CD4-positive, alpha-beta memory T cell (primary cell): ENCODE measurements around the gene DBT. TPM values are rescaled to one million over a fixed set of nuclear protein-coding genes. Genes with fewer than 3 reads are reported as not detected.

ENCODE experiments used
- CTCF ChIA-PET: fragments of 350-600 bp; sonication (Branson Sonifier 250); formaldehyde crosslinking; loops from one replicate; lab custom pipeline; 2021; ENCODE audit warnings: inconsistent platforms; ENCODE audit not compliant: partially characterized antibody; lab: Charles Lee
- POLR2A ChIA-PET: fragments of 350-600 bp; sonication (Branson Sonifier 250); formaldehyde crosslinking; loops from one replicate; lab custom pipeline; 2021; ENCODE audit not compliant: partially characterized antibody; lab: Charles Lee
- DNase-seq, 5 donors: peaks; one replicate each; pipeline versions ENCODE4 v3.0.0 to v3.0.0-alpha.2; 2020 to 2022; ENCODE audit warnings: mixed read lengths in 1 of 5
- H3K27ac ChIP-seq: one replicate; pipeline ENCODE4 v1.7.0; 2013; ENCODE audit warnings: low read depth, low read length
- H3K27me3 ChIP-seq: 2 replicates; pipeline ENCODE4 v1.7.0; 2013; ENCODE audit warnings: mild to moderate bottlenecking, low read length, moderate library complexity; ENCODE audit not compliant: insufficient read depth
- H3K36me3 ChIP-seq: 2 replicates; pipeline ENCODE4 v1.7.0; 2013; ENCODE audit warnings: mild to moderate bottlenecking, low read length, moderate library complexity; ENCODE audit not compliant: insufficient read depth
- H3K4me1 ChIP-seq: 2 replicates; pipeline ENCODE4 v1.7.0; 2013; ENCODE audit warnings: mild to moderate bottlenecking, low read length, moderate library complexity; ENCODE audit not compliant: insufficient read depth
- H3K4me3 ChIP-seq, 2 donors: one replicate each; pipeline ENCODE4 v1.7.0; 2013; ENCODE audit warnings: low read length in 2 of 2, mild to moderate bottlenecking in 1 of 2
- H3K9me3 ChIP-seq, 2 donors: one replicate each; pipeline ENCODE4 v1.7.0; 2013; ENCODE audit warnings: low read length in 2 of 2, control low read depth in 1 of 2; ENCODE audit not compliant: control insufficient read depth in 1 of 2
- H3K27ac Mint-ChIP-seq, 7 donors: one replicate each; pipeline ENCODE4 v1.8.0; 2020 to 2021; ENCODE audit warnings: mixed read lengths in 7 of 7, mild to moderate bottlenecking in 6 of 7, inconsistent platforms in 3 of 7, moderate library complexity in 3 of 7
- H3K27me3 Mint-ChIP-seq, 2 donors: one replicate each; pipeline ENCODE4 v1.8.0; 2020 to 2021; ENCODE audit warnings: mixed read lengths in 2 of 2
- H3K36me3 Mint-ChIP-seq, 2 donors: one replicate each; pipeline ENCODE4 v1.8.0; 2020 to 2021; ENCODE audit warnings: mixed read lengths in 2 of 2, inconsistent platforms in 1 of 2, mild to moderate bottlenecking in 1 of 2
- H3K4me1 Mint-ChIP-seq, 4 donors: one replicate each; pipeline ENCODE4 v1.8.0; 2020 to 2021; ENCODE audit warnings: mixed read lengths in 4 of 4, mild to moderate bottlenecking in 1 of 4
- H3K4me3 Mint-ChIP-seq, 8 donors: one replicate each; pipeline ENCODE4 v1.8.0; 2020 to 2021; ENCODE audit warnings: mixed read lengths in 8 of 8, mild to moderate bottlenecking in 7 of 8, moderate library complexity in 6 of 8, inconsistent platforms in 3 of 8
- H3K9me3 Mint-ChIP-seq, 8 donors: one replicate each; pipeline ENCODE4 v1.8.0; 2020 to 2021; ENCODE audit warnings: mixed read lengths in 8 of 8, mild to moderate bottlenecking in 5 of 8, inconsistent platforms in 3 of 8, moderate library complexity in 1 of 8
- intact Hi-C: fragments of 100-400 bp; cut with micrococcal nuclease; formaldehyde crosslinking; loops from one replicate; pipeline ENCODE4 v1.15.1; 2023
- polyA plus RNA-seq, 2 donors: library from polyadenylated mRNA; unstranded; fragments of 300-500 nt; fragmentation: Illumina TruSeq; gene quantifications; one replicate each; pipeline ENCODE4 v1.2.3, GENCODE V29; 2021
- total RNA-seq, 2 experiments: library from RNA; stranded (reverse); gene quantifications; one replicate each; pipeline ENCODE4 v1.2.3, GENCODE V29; 2021

Gene DBT
- total and polyA plus RNA-seq, 4 experiments from 2014 or later = 2.1 to 16.8 (median 11.3) TPM

DNA sequence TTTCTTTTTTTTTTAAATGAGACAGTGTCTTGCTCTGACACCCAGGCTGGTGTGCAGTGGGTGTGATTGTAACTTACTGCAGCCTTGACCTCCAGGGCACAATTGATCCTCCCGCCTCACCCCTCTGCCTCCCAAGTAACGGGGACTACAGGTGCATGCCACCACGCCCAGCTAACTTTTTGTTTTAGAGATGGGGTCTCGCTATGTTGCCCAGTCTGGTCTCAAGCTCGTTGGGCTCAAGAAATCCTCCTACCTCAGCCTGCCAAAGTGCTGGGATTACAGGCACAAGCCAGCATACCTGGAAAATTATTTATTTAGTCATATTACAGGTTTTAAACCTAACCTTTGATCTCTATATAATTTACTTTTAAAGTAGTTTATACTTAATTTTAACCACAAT lies 84.9 kb downstream of the DBT start:
- peaks cover 0 to 2% (median 0%) of the 10 kb centered on the region in 8 donors for H3K9me3 Mint-ChIP-seq
- DNase-seq = no peak
- intact Hi-C loops = no loop called here
- Histone ChIP-seq H3K4me3 (no peak overlapping the region), H3K27ac (no peak overlapping the region), H3K36me3 (no peaks in the 10 kb centered on the region), H3K4me1 (no peaks in the 10 kb centered on the region), H3K27me3 (no peaks in the 10 kb centered on the region), H3K9me3 (no peaks in the 10 kb centered on the region)
- peaks cover 0 to 6% of the 10 kb centered on the region in 2 donors for H3K36me3 Mint-ChIP-seq
- ChIA-PET POLR2A (no interaction called here), CTCF (no interaction called here)
- H3K27ac Mint-ChIP-seq = no peak overlapping the region
- H3K27me3 Mint-ChIP-seq = peaks cover 1% of the 10 kb centered on the region in 2 donors
- no peaks in the 10 kb centered on the region for H3K4me1 Mint-ChIP-seq
- no peak overlapping the region for H3K4me3 Mint-ChIP-seq

DNA sequence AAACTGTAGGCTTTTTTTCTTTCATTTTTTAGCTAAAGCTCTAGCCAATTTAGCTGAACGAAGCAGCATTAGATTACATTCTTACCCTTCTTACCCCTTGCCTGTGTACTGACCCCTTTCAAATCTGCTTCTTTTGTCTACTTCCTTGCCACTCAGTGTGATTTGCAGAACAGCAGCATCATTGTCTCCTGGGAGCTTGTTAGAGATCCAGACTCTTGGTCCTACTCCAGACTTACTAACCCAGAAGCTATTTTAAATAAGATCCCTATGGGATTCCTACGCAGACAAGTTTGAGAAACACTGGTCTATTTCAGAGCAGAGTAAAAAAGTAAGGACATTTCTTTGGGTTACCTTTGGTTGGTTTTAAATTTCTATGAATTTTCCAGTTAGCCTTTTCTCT lies 85.4 kb downstream of the DBT start:
- Mint-ChIP-seq H3K27me3 (peaks cover 1% of the 10 kb centered on the region in 2 donors), H3K27ac (no peak overlapping the region), H3K4me3 (no peak overlapping the region), H3K4me1 (no peaks in the 10 kb centered on the region), H3K9me3 (peaks cover 0 to 2% (median 0%) of the 10 kb centered on the region in 8 donors), H3K36me3 (peaks cover 0 to 6% of the 10 kb centered on the region in 2 donors)
- ChIA-PET CTCF (no interaction called here), POLR2A (no interaction called here)
- H3K4me3 ChIP-seq = no peak overlapping the region
- no peaks in the 10 kb centered on the region for H3K4me1 ChIP-seq
- no peak for DNase-seq
- intact Hi-C loops = no loop called here
- no peaks in the 10 kb centered on the region for H3K27me3 ChIP-seq
- H3K27ac ChIP-seq = no peak overlapping the region
- H3K9me3 ChIP-seq = no peaks in the 10 kb centered on the region
- H3K36me3 ChIP-seq = no peaks in the 10 kb centered on the region

DNA sequence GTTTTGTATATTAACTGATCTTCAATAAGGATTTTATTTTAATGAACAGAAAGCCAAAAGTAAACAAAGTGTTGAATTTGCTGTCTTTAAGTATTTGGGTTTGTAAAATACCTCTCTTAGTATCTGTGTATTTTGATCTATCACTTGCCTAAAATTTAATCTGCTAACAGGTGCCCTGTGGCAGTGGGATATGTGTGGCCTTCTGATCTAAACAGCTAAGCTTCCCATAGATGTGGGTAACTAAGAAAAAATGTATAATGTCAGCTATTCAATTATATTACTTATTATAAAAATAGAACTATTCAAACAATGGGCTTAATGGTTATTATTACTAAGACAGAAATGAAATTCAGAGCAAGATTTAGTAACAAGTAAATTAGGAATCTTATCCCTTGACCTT lies 86.8 kb downstream of the DBT start:
- H3K27me3 Mint-ChIP-seq = peaks cover 0 to 1% of the 10 kb centered on the region in 2 donors
- POLR2A ChIA-PET = no interaction called here
- intact Hi-C loops = no loop called here
- Histone ChIP-seq H3K4me3 (no peak overlapping the region), H3K4me1 (no peaks in the 10 kb centered on the region), H3K36me3 (no peaks in the 10 kb centered on the region), H3K27me3 (no peaks in the 10 kb centered on the region), H3K27ac (no peak overlapping the region), H3K9me3 (no peaks in the 10 kb centered on the region)
- peaks cover 0 to 6% of the 10 kb centered on the region in 2 donors for H3K36me3 Mint-ChIP-seq
- H3K4me1 Mint-ChIP-seq = no peaks in the 10 kb centered on the region
- no peak for DNase-seq
- H3K27ac Mint-ChIP-seq = no peak overlapping the region
- H3K4me3 Mint-ChIP-seq = no peak overlapping the region
- peaks cover 0 to 2% (median 0%) of the 10 kb centered on the region in 8 donors for H3K9me3 Mint-ChIP-seq
- CTCF ChIA-PET = no interaction called here

DNA sequence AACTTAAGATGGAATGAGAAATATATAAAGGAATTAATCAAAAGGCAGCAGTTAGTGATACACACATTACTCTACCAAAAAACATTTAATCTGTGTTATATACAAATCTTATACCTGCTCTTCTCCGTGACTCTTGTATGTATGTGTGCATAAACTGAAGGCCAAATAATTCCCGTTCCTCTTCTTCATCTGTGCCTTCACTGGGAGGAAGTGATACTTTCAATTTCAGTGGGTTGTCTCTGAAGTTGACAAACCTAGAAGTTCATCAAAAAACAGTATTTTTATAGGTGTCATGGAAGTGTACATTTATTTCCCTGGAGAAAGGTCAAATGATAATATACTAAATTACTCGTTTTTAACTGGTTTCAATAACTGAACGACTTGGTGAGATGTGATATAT lies 97.4 kb downstream of the DBT start:
- Mint-ChIP-seq H3K9me3 (no peaks in the 10 kb centered on the region), H3K4me1 (peaks cover 6 to 8% (median 7%) of the 10 kb centered on the region in 4 donors), H3K27ac (peak overlapping the region in 5 of 7 donors; percentile 5 to 49 (median 22)), H3K4me3 (no peak overlapping the region), H3K36me3 (peaks cover 12 to 14% of the 10 kb centered on the region in 2 donors), H3K27me3 (no peaks in the 10 kb centered on the region)
- POLR2A ChIA-PET = interaction anchor here (1.0 kb wide), 1 partner anchor 101 kb away, joined by 3 read pairs; no protein-coding TSS in a partner anchor
- H3K4me1 ChIP-seq = peaks cover 7% of the 10 kb centered on the region
- H3K27me3 ChIP-seq = no peaks in the 10 kb centered on the region
- H3K4me3 ChIP-seq = no peak overlapping the region
- no peaks in the 10 kb centered on the region for H3K9me3 ChIP-seq
- intact Hi-C loops = no loop called here
- no peak overlapping the region for H3K27ac ChIP-seq
- peaks cover 9% of the 10 kb centered on the region for H3K36me3 ChIP-seq
- no peak for DNase-seq
- CTCF ChIA-PET = no interaction called here

DNA sequence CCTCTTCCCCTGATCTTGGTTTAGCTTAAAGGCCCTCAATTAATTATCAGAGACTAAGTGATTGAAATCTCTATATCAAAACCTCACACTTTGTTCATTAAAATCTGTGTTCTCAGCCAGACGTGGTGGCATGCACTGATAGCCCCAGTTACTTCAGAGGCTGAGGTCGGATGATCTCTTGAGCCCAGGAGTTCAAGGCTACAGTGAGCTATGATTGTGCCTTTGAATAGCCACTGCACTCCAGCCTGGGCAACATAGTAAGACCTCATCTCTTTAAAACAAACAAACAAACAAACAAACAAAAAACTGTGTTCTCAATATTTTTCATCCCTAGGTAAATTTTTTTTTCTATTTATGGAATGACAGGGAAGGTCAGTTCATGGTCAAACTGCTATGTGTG lies 98.0 kb downstream of the DBT start:
- peaks cover 7% of the 10 kb centered on the region for H3K4me1 ChIP-seq
- Mint-ChIP-seq H3K27ac (peak overlapping the region in 4 of 7 donors; percentile 20 to 49 (median 38)), H3K9me3 (no peaks in the 10 kb centered on the region), H3K27me3 (no peaks in the 10 kb centered on the region), H3K4me3 (no peak overlapping the region), H3K4me1 (peaks cover 6 to 8% (median 7%) of the 10 kb centered on the region in 4 donors), H3K36me3 (peaks cover 14 to 16% of the 10 kb centered on the region in 2 donors)
- H3K27ac ChIP-seq = no peak overlapping the region
- DNase-seq = no peak
- no peak overlapping the region for H3K4me3 ChIP-seq
- H3K27me3 ChIP-seq = no peaks in the 10 kb centered on the region
- intact Hi-C loops = no loop called here
- ChIA-PET CTCF (no interaction called here), POLR2A (interaction anchor here (1.0 kb wide), 1 partner anchor 100 kb away, joined by 3 read pairs; no protein-coding TSS in a partner anchor)
- no peaks in the 10 kb centered on the region for H3K9me3 ChIP-seq
- H3K36me3 ChIP-seq = peaks cover 10% of the 10 kb centered on the region

DNA sequence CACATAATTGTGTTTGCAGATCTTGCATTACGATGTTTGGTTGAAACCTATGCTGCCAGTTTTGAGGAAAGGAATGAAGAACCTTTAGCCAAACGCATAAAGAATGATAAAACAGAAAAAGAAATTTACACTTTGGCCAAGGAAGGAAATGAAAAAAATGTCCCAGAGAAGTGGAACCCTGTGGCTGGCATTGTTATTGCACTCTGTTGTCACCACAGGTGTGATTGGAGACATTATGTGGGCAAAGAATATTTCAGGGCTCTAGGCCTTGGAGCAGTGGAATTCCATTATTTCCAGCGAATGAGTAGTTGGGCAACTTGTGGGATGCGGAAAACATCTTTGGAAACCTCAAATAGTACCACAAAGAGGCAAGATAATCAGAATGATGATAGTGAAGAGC lies 101.8 kb downstream of the DBT start:
- no peak overlapping the region for H3K4me3 ChIP-seq
- H3K36me3 Mint-ChIP-seq = peaks cover 28 to 47% of the 10 kb centered on the region in 2 donors
- no peaks in the 10 kb centered on the region for H3K27me3 ChIP-seq
- peaks cover 0 to 2% (median 0%) of the 10 kb centered on the region in 8 donors for H3K9me3 Mint-ChIP-seq
- peaks cover 6 to 10% (median 8%) of the 10 kb centered on the region in 4 donors for H3K4me1 Mint-ChIP-seq
- H3K27me3 Mint-ChIP-seq = no peaks in the 10 kb centered on the region
- H3K36me3 ChIP-seq = peaks cover 40% of the 10 kb centered on the region
- intact Hi-C loops = no loop called here
- CTCF ChIA-PET = no interaction called here
- POLR2A ChIA-PET = no interaction called here
- no peak for DNase-seq
- no peak overlapping the region for H3K27ac Mint-ChIP-seq
- no peak overlapping the region for H3K4me3 Mint-ChIP-seq
- H3K27ac ChIP-seq = no peak overlapping the region
- H3K9me3 ChIP-seq = no peaks in the 10 kb centered on the region
- peaks cover 7% of the 10 kb centered on the region for H3K4me1 ChIP-seq

DNA sequence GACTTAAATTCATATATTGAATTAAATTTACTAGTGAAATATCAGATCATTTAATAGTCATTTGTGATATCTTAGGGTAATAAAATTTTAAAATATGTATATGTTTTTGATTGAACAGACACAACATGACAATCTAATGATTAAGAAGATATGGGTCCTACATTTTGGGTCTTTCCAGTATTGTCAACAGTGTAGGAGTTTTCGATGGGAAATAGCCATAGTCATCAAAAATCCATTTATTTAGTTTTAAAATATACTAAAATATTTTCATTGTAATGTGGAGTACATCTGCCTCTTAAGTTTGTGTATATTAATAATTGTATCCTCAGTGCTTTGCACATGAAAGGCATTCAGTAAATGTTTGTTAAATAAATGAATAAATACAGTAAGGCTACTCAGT lies 102.7 kb downstream of the DBT start:
- no peak for DNase-seq
- POLR2A ChIA-PET = no interaction called here
- H3K27ac Mint-ChIP-seq = no peak overlapping the region
- no peaks in the 10 kb centered on the region for H3K27me3 ChIP-seq
- CTCF ChIA-PET = no interaction called here
- H3K36me3 ChIP-seq = peaks cover 45% of the 10 kb centered on the region
- H3K4me1 ChIP-seq = peaks cover under 1% of the 10 kb centered on the region
- H3K4me3 Mint-ChIP-seq = no peak overlapping the region
- H3K9me3 ChIP-seq = no peaks in the 10 kb centered on the region
- H3K9me3 Mint-ChIP-seq = peaks cover 0 to 3% (median 0%) of the 10 kb centered on the region in 8 donors
- H3K27ac ChIP-seq = no peak overlapping the region
- H3K4me3 ChIP-seq = no peak overlapping the region
- peaks cover 35 to 55% of the 10 kb centered on the region in 2 donors for H3K36me3 Mint-ChIP-seq
- H3K4me1 Mint-ChIP-seq = peaks cover 2 to 9% (median 8%) of the 10 kb centered on the region in 4 donors
- intact Hi-C loops = no loop called here
- no peaks in the 10 kb centered on the region for H3K27me3 Mint-ChIP-seq
